Lower lobe of right lung (tissue), 2 donors: Measurements from ENCODE around the gene TSPEAR. TPM values are rescaled to one million over a fixed set of nuclear protein-coding genes. Genes with fewer than 3 reads are reported as not detected.
A peak's percentile ranks its signal among the peaks of the same experiment; 100 is the strongest.

Source experiments
- ATAC-seq, 2 donors: fragments of 200-7000 bp; cut with Tn5 transposase; one replicate each; pipeline ENCODE4 v1.9.1; 2020 to 2022; ENCODE audit warnings: mild to moderate bottlenecking in 2 of 2, moderate library complexity in 2 of 2
- DNase-seq: peaks from one replicate; pipeline ENCODE4 v3.0.0-alpha.2; 2020
- H3K27ac ChIP-seq: fragments of 200-600 bp; one replicate; pipeline ENCODE4 v1.8.0; 2022
- H3K27me3 ChIP-seq: fragments of 200-600 bp; one replicate; pipeline ENCODE4 v1.8.0; 2022; ENCODE audit warnings: low read depth
- H3K36me3 ChIP-seq: fragments of 200-600 bp; one replicate; pipeline ENCODE4 v1.8.0; 2022; ENCODE audit warnings: mild to moderate bottlenecking
- H3K4me1 ChIP-seq: fragments of 200-600 bp; one replicate; pipeline ENCODE4 v1.8.0; 2022
- H3K4me3 ChIP-seq: fragments of 200-600 bp; one replicate; pipeline ENCODE4 v1.8.0; 2022; ENCODE audit warnings: mild to moderate bottlenecking
- H3K9me3 ChIP-seq: fragments of 200-600 bp; one replicate; pipeline ENCODE4 v1.8.0; 2022
- CTCF ChIP-seq: fragments of 200-600 bp; IDR thresholded peaks from one replicate; pipeline ENCODE4 v1.8.0; 2022; ENCODE audit warnings: antibody characterized with exemption, mild to moderate bottlenecking
- intact Hi-C: fragments of 100-400 bp; cut with DNase I; formaldehyde crosslinking; loops from one replicate; pipeline ENCODE4 v1.11.0; 2022
- long read RNA-seq: library from polyadenylated mRNA; unstranded; transcript quantifications from one replicate; pipeline ENCODE4 v2.0.0, GENCODE V29; 2021
- total RNA-seq: library from RNA; stranded (reverse); fragmentation: NEBNext Ultra II Directional; extraction: Animal tissue kit (Norgen Biotek cat#: 25700); gene quantifications from one replicate; pipeline ENCODE4 v1.2.1, GENCODE V29; 2021
- donor health status: DM: no; HTN: yes; CAD: no; lungs with severe emphysema.

The TSPEAR gene
- 0.27 TPM for total RNA-seq
- long read RNA-seq: 0 reads

- H3K4me1 ChIP-seq: peaks cover 12% of the 10 kb centered on the region
Measured at GRCh38 chr21:44711327-44712202, at the start of gene TSPEAR. TSPEAR (minus strand) TSS chr21:44711572; CDS start chr21:44711514, 58 bp downstream.

GRCh38 chr21:44760376-44760775 lies 49.0 kb upstream of the TSPEAR start:
- DNase-seq (no peak), ATAC-seq (no peak)
- Histone ChIP-seq H3K4me1 (no peaks in the 10 kb centered on the region), H3K4me3 (no peak overlapping the region), H3K9me3 (no peaks in the 10 kb centered on the region), H3K27me3 (no peaks in the 10 kb centered on the region), H3K27ac (no peak overlapping the region), H3K36me3 (no peaks in the 10 kb centered on the region)
- no peak for TF ChIP-seq CTCF
- intact Hi-C loops: no loop called here

More at GRCh38 chr21:44711327-44712202, at the start of gene TSPEAR:
- Histone ChIP-seq H3K27ac (no peak within 1 kb of the TSS), H3K27me3 (peaks cover 82% of the 10 kb centered on the region), H3K36me3 (no peaks in the 10 kb centered on the region), H3K9me3 (no peaks in the 10 kb centered on the region), H3K4me3 (no peak within 1 kb of the TSS)
- intact Hi-C loops: no loop called here
- DNase-seq (no peak), ATAC-seq (peak; percentile 18 to 30)
- TF ChIP-seq CTCF: no peak

- Histone ChIP-seq H3K27ac (no peak overlapping the region), H3K4me1 (no peaks in the 10 kb centered on the region), H3K4me3 (no peak overlapping the region), H3K27me3 (no peaks in the 10 kb centered on the region), H3K9me3 (no peaks in the 10 kb centered on the region), H3K36me3 (no peaks in the 10 kb centered on the region)
- ATAC-seq: no peak
- intact Hi-C loops: no loop called here
- TF ChIP-seq CTCF: no peak
- no peak for DNase-seq
Measured at GRCh38 chr21:44759628-44760285, 48.4 kb upstream of the TSPEAR start.

GRCh38 chr21:44758781-44759627 lies 47.6 kb upstream of the TSPEAR start:
- TF ChIP-seq CTCF: no peak
- H3K9me3 ChIP-seq: peaks cover 3% of the 10 kb centered on the region
- H3K27ac ChIP-seq: no peak overlapping the region
- no peaks in the 10 kb centered on the region for H3K27me3 ChIP-seq
- intact Hi-C loops: no loop called here
- ATAC-seq (peak; percentile 3 to 14), DNase-seq (no peak)
- no peak overlapping the region for H3K4me3 ChIP-seq
- no peaks in the 10 kb centered on the region for H3K36me3 ChIP-seq
- H3K4me1 ChIP-seq: no peaks in the 10 kb centered on the region

- Histone ChIP-seq H3K36me3 (no peaks in the 10 kb centered on the region), H3K4me1 (no peaks in the 10 kb centered on the region), H3K27me3 (no peaks in the 10 kb centered on the region), H3K4me3 (no peak overlapping the region), H3K9me3 (peaks cover 3% of the 10 kb centered on the region), H3K27ac (no peak overlapping the region)
- no peak for TF ChIP-seq CTCF
- intact Hi-C loops: no loop called here
- ATAC-seq: no peak
- no peak for DNase-seq
Measured at GRCh38 chr21:44758141-44758561, 46.8 kb upstream of the TSPEAR start.
